Activated naive CD8-positive, alpha-beta T cell treated with anti-CD3 and anti-CD28 coated beads, Interleukin-2, amount 50 U/mL, for 24 hours (primary cell): Measurements from ENCODE around the gene PRDM16.
"Not testable (repeated sequence)": the region's sequence is repeated elsewhere in the genome, so short reads cannot be mapped to it uniquely, and the experiment has no call there.

ENCODE experiments used
- ATAC-seq: fragments of 150-1000 bp; cut with Tn5 transposase; one replicate; pipeline ENCODE4 v1.10.0; 2021
- DNase-seq: peaks from one replicate; pipeline ENCODE4 v3.0.0; 2021
- H3K27ac Mint-ChIP-seq: one replicate; pipeline ENCODE4 v1.8.0; 2021; ENCODE audit warnings: mild to moderate bottlenecking, mixed read lengths
- H3K27me3 Mint-ChIP-seq: one replicate; pipeline ENCODE4 v1.8.0; 2021; ENCODE audit warnings: mixed read lengths
- H3K36me3 Mint-ChIP-seq: one replicate; pipeline ENCODE4 v1.8.0; 2021; ENCODE audit warnings: low read depth, mixed read lengths
- H3K4me1 Mint-ChIP-seq: one replicate; pipeline ENCODE4 v1.8.0; 2021; ENCODE audit warnings: mixed read lengths
- H3K4me3 Mint-ChIP-seq: one replicate; pipeline ENCODE4 v1.8.0; 2021; ENCODE audit warnings: mild to moderate bottlenecking, moderate library complexity, mixed read lengths
- H3K9me3 Mint-ChIP-seq: one replicate; pipeline ENCODE4 v1.8.0; 2021; ENCODE audit warnings: mixed read lengths

The PRDM16 gene

DNA sequence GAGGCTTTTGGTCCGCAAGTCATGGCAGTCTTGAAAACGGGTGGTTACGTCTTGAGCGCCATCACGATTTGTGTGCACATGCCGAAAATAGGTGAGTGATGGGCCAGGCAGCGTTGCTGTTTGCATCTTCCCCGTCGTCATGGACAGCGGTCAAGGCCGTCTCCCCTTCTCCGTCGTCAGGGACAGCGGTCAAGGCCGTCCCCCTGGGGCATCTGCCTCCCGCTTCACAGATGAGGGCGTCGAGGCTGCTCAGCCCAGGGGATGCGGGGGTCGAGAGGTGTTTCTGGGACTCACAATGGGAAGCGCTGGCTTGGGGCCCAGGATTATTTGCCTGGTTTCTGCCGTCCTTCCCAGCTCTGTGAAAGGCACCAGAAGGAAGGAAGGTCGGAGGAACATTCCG, 162.2 kb downstream of the PRDM16 start:
- Mint-ChIP-seq H3K9me3 (no peaks in the 10 kb centered on the region), H3K27me3 (no peaks in the 10 kb centered on the region), H3K4me1 (no peaks in the 10 kb centered on the region), H3K4me3 (no peak overlapping the region), H3K27ac (no peak overlapping the region), H3K36me3 (no peaks in the 10 kb centered on the region)
- DNase-seq (no peak), ATAC-seq (no peak)

GRCh38 chr1:3231826-3232225, 162.8 kb downstream of the PRDM16 start:
- no peak overlapping the region for H3K4me3 Mint-ChIP-seq
- no peak overlapping the region for H3K27ac Mint-ChIP-seq
- no peaks in the 10 kb centered on the region for H3K36me3 Mint-ChIP-seq
- DNase-seq (no peak), ATAC-seq (no peak)
- no peaks in the 10 kb centered on the region for H3K27me3 Mint-ChIP-seq
- H3K9me3 Mint-ChIP-seq: no peaks in the 10 kb centered on the region
- no peaks in the 10 kb centered on the region for H3K4me1 Mint-ChIP-seq

- Mint-ChIP-seq H3K4me1 (no peaks in the 10 kb centered on the region), H3K27ac (no peak overlapping the region), H3K9me3 (no peaks in the 10 kb centered on the region), H3K36me3 (no peaks in the 10 kb centered on the region), H3K4me3 (no peak overlapping the region), H3K27me3 (no peaks in the 10 kb centered on the region)
- no peak for ATAC-seq
- DNase-seq: no peak
Observed at GRCh38 chr1:3233031-3233430, 164.0 kb downstream of the PRDM16 start.

GRCh38 chr1:3233551-3233950, 164.5 kb downstream of the PRDM16 start:
- Mint-ChIP-seq H3K9me3 (no peaks in the 10 kb centered on the region), H3K27me3 (no peaks in the 10 kb centered on the region), H3K36me3 (no peaks in the 10 kb centered on the region), H3K4me3 (no peak overlapping the region), H3K4me1 (no peaks in the 10 kb centered on the region), H3K27ac (no peak overlapping the region)
- ATAC-seq (no peak), DNase-seq (no peak)

DNA sequence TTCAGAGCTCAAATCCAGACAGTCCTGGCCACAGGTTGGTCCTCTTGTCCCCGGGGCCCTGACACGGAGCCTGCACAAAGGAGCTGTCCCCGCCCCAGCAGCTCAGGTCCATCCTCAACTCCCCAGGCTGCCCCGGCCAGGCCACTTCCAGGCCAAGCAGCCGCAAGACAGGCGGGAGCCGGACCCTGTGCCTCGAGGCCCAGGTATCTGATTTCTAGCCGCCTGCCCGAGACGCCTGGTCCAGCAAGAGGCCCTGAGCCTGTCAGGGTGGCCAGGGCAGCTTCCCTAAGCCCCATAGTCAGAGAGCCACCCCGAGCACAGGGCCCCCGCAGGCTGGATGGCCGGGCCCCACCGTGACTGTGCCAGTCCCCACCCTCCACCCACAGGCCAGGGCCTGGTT, 165.3 kb downstream of the PRDM16 start:
- ATAC-seq: no peak
- no peaks in the 10 kb centered on the region for H3K36me3 Mint-ChIP-seq
- no peak for DNase-seq
- H3K9me3 Mint-ChIP-seq: no peaks in the 10 kb centered on the region
- no peaks in the 10 kb centered on the region for H3K4me1 Mint-ChIP-seq
- H3K27ac Mint-ChIP-seq: no peak overlapping the region
- H3K4me3 Mint-ChIP-seq: no peak overlapping the region
- no peaks in the 10 kb centered on the region for H3K27me3 Mint-ChIP-seq

- Mint-ChIP-seq H3K4me1 (no peaks in the 10 kb centered on the region), H3K27me3 (no peaks in the 10 kb centered on the region), H3K9me3 (no peaks in the 10 kb centered on the region), H3K27ac (no peak overlapping the region), H3K4me3 (no peak overlapping the region), H3K36me3 (no peaks in the 10 kb centered on the region)
- ATAC-seq (no peak), DNase-seq (no peak)
Observed at GRCh38 chr1:3234956-3235355, 166.0 kb downstream of the PRDM16 start.

DNA sequence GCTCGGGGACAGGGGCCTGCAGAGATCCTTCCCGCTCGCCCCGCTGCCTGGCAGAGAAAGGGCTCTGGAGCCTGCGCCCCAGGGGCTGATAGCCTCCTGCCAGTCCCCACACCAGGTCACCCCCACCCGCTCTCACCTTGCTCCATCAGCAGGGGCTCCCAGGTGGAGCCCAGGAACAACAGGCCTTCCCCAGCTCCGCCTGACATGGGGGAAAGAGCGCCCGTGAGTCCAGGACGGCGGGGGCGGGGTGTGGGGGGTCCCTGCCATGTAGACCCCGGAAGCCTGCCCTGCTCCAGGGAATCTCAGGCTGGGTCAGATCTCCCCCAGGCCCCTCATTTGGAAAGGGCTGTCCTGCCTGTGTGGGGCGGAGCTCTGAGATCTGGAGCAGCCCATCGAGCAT, 166.5 kb downstream of the PRDM16 start:
- H3K27me3 Mint-ChIP-seq: no peaks in the 10 kb centered on the region
- no peaks in the 10 kb centered on the region for H3K4me1 Mint-ChIP-seq
- no peaks in the 10 kb centered on the region for H3K36me3 Mint-ChIP-seq
- H3K4me3 Mint-ChIP-seq: no peak overlapping the region
- no peaks in the 10 kb centered on the region for H3K9me3 Mint-ChIP-seq
- DNase-seq: no peak
- no peak for ATAC-seq
- no peak overlapping the region for H3K27ac Mint-ChIP-seq

- H3K27me3 Mint-ChIP-seq: no peaks in the 10 kb centered on the region
- no peak overlapping the region for H3K27ac Mint-ChIP-seq
- no peaks in the 10 kb centered on the region for H3K4me1 Mint-ChIP-seq
- H3K36me3 Mint-ChIP-seq: no peaks in the 10 kb centered on the region
- DNase-seq: no peak
- no peaks in the 10 kb centered on the region for H3K9me3 Mint-ChIP-seq
- no peak for ATAC-seq
- H3K4me3 Mint-ChIP-seq: no peak overlapping the region
Observed at GRCh38 chr1:3236361-3236760, 167.4 kb downstream of the PRDM16 start.

DNA sequence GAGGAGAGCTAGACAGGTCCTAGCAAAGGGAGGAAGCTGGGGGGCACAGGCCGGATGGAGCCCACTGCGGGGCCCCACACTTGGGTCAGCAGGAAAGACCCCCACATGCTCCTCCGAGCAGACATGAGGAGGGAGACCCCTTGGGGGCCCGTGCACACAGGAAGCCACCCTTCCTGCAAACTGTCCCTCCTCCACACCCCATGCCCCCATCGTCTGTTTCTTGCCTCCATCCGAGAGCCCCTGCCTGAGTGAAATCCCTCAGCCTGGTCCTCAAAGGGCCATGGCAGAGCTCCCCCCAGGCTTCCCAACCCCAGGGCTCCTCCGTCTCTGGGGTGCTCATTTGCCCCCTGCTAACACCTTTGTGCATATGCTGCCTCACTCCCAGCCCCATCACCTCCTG, 168.0 kb downstream of the PRDM16 start:
- no peaks in the 10 kb centered on the region for H3K36me3 Mint-ChIP-seq
- no peaks in the 10 kb centered on the region for H3K9me3 Mint-ChIP-seq
- no peak for ATAC-seq

DNA sequence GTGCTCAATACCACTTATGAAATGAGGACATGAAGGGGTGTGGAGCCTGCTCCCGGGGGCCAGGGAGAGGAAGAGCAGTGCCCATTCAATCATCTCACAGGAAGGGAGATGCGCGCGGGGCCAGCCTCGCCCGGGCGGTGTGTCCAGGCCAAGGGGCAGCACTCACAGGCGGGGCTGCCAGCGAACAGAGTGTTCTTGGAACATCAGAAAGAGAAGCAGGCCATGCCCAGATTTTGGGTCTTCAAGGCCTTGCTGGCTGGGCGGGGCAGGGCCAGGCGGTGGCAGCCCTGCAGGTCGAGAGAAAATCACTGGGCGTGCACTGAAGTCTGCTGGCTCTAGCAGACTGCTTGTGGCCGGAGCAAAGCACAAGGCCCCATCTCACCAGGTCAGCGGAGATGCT, 168.6 kb downstream of the PRDM16 start:
- Mint-ChIP-seq H3K27me3 (no peaks in the 10 kb centered on the region), H3K4me1 (no peaks in the 10 kb centered on the region), H3K4me3 (no peak overlapping the region), H3K36me3 (no peaks in the 10 kb centered on the region), H3K9me3 (no peaks in the 10 kb centered on the region), H3K27ac (no peak overlapping the region)
- no peak for DNase-seq
- ATAC-seq: no peak

More for the DNA sequence above, 168.0 kb downstream of the PRDM16 start:
- no peak overlapping the region for H3K27ac Mint-ChIP-seq
- no peaks in the 10 kb centered on the region for H3K4me1 Mint-ChIP-seq
- H3K4me3 Mint-ChIP-seq: no peak overlapping the region
- DNase-seq: no peak
- no peaks in the 10 kb centered on the region for H3K27me3 Mint-ChIP-seq

DNA sequence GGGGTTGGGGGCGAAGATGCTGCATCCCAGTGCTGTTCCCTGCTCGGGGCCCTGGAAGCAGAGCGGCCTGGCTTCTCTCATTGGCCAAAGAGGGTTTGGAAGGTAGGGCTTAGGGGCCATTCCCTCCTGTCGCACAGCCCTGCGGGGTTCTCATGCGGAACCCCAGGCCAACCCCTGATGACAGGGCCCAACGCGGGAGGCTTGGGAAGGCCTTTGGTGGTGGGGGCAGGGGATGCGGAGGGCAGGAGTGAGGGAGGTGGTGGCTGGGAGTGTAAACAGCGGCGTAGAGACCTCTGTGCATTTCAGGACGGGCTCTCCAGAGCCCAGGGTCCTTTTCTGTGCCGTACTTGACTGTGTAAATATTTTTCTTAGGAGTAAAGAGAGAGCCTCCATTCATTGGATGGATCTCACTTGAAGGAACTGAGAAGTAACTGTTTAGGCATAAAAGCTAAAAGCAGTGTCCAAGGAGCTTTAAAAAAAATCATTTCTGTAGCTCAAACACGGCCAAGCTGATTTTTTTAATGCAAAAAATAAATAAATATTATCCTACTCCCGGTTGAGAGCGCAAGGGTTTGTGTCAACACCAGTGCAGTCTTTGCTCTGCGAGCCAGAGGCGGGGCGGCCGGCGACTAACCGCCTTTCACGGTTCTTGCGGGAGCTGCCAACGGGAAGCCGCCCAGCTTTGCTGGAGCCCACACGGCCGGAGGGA, 169.1 kb downstream of the PRDM16 start:
- Mint-ChIP-seq H3K27me3 (no peaks in the 10 kb centered on the region), H3K4me1 (no peaks in the 10 kb centered on the region), H3K4me3 (no peak overlapping the region), H3K36me3 (no peaks in the 10 kb centered on the region), H3K27ac (no peak overlapping the region), H3K9me3 (no peaks in the 10 kb centered on the region)
- DNase-seq (no peak), ATAC-seq (no peak)

DNA sequence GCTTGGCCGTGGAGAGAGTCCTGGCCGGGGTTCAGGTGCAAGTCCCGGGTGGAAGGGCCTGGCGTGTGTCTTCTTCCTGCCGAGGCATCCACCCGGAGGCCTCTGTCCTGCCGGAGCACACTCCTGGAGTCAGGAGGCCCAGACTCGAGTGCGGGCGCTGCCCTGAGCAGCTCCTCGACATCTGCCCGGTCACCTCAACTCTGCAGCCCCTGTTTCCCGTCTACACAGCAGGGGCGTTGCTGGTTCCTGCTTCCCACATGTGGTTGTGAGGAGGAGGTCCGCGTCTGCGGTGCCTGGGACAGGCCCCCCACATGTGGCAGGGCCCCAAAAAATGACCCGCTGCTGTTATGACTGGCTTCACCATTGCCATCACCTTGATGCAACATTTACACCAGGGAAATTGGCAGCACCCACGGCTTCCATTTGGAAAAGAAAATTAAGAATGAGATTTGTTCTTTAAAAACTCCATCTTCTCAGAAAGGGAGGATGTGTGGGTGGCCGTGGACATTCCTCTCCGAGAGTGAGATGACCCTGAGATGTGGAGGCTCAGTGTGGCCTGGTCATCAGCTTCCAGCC, 169.8 kb downstream of the PRDM16 start:
- no peaks in the 10 kb centered on the region for H3K36me3 Mint-ChIP-seq
- no peaks in the 10 kb centered on the region for H3K4me1 Mint-ChIP-seq
- H3K9me3 Mint-ChIP-seq: no peaks in the 10 kb centered on the region
- no peak overlapping the region for H3K27ac Mint-ChIP-seq
- ATAC-seq: no peak
- no peaks in the 10 kb centered on the region for H3K27me3 Mint-ChIP-seq
- no peak overlapping the region for H3K4me3 Mint-ChIP-seq
- no peak for DNase-seq

- not testable (repeated sequence) for H3K4me1 Mint-ChIP-seq, H3K36me3 Mint-ChIP-seq, ATAC-seq, H3K4me3 Mint-ChIP-seq, H3K27ac Mint-ChIP-seq, H3K27me3 Mint-ChIP-seq, DNase-seq, H3K9me3 Mint-ChIP-seq
Observed at GRCh38 chr1:3239991-3240390, 171.0 kb downstream of the PRDM16 start.

DNA sequence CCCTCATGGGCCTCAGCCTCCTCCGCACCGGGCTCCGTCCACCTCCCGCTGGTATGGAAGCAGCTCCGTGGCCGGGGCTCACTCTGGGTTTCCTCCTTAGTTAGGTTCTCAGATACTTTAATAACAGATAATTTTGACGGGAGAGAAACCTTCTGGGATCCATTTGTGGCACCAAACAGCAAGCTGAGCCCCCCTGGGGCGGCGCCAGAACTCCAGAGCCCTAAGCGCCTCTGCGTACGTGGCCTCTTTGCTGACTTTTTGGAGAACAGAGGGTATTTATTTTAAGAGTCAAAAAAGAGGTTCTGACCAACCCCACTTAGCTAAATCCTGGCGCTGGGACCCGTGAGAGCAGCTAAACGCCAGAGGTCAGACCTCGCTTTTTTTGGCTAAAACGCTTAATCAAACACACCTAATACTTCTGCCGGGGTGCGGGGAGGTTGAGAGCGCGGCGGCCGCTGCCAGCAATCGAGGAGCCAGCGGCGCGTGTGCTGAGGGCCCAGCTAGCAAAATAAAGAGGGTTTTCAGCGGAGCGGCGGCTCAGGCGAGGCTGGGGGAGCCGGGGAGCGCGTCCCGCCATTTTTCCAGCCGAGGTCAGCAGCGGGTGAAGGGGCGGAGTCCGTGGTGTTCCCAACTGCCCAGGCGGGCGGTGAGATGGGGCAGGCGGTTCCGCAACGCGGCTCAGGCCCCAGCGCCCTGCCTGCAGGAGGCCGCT, 171.7 kb downstream of the PRDM16 start:
- Mint-ChIP-seq H3K4me1 (no peaks in the 10 kb centered on the region), H3K9me3 (no peaks in the 10 kb centered on the region), H3K27me3 (no peaks in the 10 kb centered on the region), H3K4me3 (no peak overlapping the region), H3K27ac (no peak overlapping the region), H3K36me3 (no peaks in the 10 kb centered on the region)
- ATAC-seq (no peak), DNase-seq (no peak)

GRCh38 chr1:3241236-3241550, 172.2 kb downstream of the PRDM16 start:
- DNase-seq: no peak
- H3K27me3 Mint-ChIP-seq: no peaks in the 10 kb centered on the region
- H3K9me3 Mint-ChIP-seq: no peaks in the 10 kb centered on the region
- H3K4me3 Mint-ChIP-seq: no peak overlapping the region
- H3K27ac Mint-ChIP-seq: no peak overlapping the region
- ATAC-seq: no peak
- H3K36me3 Mint-ChIP-seq: no peaks in the 10 kb centered on the region
- no peaks in the 10 kb centered on the region for H3K4me1 Mint-ChIP-seq
